Stomach (tissue), 4 donors: ENCODE measurements around the gene FBXW8.

ENCODE experiments used
- POLR2AphosphoS5 ChIP-seq, 3 donors: sonication (generic); formaldehyde crosslinking; IDR thresholded peaks; one replicate each; pipeline ENCODE4 v1.6.1; 2016; ENCODE audit warnings: antibody characterized with exemption in 3 of 3
- TF ChIP-seq, protein P1 (sequence below), 7 experiments: fragments of 450-650 bp in 4 of 7; fragments of 200-600 bp in 3 of 7; sonication (generic) in 3 of 7; IDR thresholded peaks; one replicate each; pipeline ENCODE4 v1.5.1; 2016 to 2019; ENCODE audit warnings: antibody characterized with exemption in 7 of 7, control low read depth in 2 of 7, mild to moderate bottlenecking in 1 of 7

DNA sequence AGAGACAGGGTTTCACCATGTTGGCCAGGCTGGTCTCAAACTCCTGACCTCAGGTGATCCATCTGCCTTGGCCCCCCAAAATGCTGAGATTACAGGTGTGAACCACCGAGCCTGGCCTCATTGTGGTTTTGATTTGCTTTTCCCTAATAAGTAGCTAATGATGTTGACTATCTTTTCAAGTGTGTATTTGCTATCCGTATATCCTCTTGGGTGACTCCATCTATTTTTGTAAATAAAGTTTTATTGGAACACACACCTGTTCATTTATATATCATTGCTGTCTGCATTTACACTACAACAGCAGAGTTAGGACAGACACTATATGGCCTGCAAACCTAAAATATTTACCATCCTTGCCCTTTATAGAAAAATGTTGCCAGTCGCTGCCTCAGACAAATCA, 15.8 kb upstream of the FBXW8 start:
- TF ChIP-seq, protein P1, sequence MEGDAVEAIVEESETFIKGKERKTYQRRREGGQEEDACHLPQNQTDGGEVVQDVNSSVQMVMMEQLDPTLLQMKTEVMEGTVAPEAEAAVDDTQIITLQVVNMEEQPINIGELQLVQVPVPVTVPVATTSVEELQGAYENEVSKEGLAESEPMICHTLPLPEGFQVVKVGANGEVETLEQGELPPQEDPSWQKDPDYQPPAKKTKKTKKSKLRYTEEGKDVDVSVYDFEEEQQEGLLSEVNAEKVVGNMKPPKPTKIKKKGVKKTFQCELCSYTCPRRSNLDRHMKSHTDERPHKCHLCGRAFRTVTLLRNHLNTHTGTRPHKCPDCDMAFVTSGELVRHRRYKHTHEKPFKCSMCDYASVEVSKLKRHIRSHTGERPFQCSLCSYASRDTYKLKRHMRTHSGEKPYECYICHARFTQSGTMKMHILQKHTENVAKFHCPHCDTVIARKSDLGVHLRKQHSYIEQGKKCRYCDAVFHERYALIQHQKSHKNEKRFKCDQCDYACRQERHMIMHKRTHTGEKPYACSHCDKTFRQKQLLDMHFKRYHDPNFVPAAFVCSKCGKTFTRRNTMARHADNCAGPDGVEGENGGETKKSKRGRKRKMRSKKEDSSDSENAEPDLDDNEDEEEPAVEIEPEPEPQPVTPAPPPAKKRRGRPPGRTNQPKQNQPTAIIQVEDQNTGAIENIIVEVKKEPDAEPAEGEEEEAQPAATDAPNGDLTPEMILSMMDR (IDR thresholded peaks at IDR 0.05) = no peak
- TF ChIP-seq POLR2AphosphoS5 (IDR thresholded peaks at IDR 0.05) = no peak
